ENCODE measurements around the gene LEMD1.

- TF ChIP-seq, protein P1, sequence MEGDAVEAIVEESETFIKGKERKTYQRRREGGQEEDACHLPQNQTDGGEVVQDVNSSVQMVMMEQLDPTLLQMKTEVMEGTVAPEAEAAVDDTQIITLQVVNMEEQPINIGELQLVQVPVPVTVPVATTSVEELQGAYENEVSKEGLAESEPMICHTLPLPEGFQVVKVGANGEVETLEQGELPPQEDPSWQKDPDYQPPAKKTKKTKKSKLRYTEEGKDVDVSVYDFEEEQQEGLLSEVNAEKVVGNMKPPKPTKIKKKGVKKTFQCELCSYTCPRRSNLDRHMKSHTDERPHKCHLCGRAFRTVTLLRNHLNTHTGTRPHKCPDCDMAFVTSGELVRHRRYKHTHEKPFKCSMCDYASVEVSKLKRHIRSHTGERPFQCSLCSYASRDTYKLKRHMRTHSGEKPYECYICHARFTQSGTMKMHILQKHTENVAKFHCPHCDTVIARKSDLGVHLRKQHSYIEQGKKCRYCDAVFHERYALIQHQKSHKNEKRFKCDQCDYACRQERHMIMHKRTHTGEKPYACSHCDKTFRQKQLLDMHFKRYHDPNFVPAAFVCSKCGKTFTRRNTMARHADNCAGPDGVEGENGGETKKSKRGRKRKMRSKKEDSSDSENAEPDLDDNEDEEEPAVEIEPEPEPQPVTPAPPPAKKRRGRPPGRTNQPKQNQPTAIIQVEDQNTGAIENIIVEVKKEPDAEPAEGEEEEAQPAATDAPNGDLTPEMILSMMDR (IDR thresholded peaks at IDR 0.05): no peak
- no peak for TF ChIP-seq POLR2A (IDR thresholded peaks at IDR 0.05)
Measured at GRCh38 chr1:205410581-205411298, 11.1 kb downstream of the LEMD1 start.
